ENCODE results near the gene AGAP1.

DNA sequence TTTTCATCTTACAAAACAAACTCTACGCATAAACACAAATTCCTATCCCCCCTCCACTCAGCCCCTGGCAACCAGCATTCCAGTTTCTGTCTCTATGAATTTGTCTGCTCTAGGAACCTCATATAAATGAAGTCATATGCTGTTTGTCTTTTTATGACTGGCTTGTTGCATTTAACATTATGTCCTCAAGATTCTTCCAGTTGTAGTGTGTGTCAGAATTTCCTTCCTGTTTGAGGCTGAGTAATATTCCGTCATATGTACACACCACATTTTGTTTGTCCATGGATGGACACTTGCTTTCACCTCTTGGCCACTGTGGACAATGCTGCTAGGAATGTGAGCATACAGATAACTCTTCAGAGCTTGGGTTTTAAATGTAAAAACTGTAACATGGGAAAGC is 402.2 kb downstream of the AGAP1 start:
- TF ChIP-seq POLR2A (IDR thresholded peaks at IDR 0.05; ENCODE audit: low read depth, low read length) (no peak), POLR2AphosphoS5 (IDR thresholded peaks at IDR 0.05; ENCODE audit: low read depth, low read length) (no peak)
